ENCODE data around the gene GLI1. TPM values are rescaled to one million over a fixed set of nuclear protein-coding genes. Genes with fewer than 3 reads are reported as not detected.

Gene GLI1
- total RNA-seq, 1 experiment from 2014 or later: 6.4 TPM

DNA sequence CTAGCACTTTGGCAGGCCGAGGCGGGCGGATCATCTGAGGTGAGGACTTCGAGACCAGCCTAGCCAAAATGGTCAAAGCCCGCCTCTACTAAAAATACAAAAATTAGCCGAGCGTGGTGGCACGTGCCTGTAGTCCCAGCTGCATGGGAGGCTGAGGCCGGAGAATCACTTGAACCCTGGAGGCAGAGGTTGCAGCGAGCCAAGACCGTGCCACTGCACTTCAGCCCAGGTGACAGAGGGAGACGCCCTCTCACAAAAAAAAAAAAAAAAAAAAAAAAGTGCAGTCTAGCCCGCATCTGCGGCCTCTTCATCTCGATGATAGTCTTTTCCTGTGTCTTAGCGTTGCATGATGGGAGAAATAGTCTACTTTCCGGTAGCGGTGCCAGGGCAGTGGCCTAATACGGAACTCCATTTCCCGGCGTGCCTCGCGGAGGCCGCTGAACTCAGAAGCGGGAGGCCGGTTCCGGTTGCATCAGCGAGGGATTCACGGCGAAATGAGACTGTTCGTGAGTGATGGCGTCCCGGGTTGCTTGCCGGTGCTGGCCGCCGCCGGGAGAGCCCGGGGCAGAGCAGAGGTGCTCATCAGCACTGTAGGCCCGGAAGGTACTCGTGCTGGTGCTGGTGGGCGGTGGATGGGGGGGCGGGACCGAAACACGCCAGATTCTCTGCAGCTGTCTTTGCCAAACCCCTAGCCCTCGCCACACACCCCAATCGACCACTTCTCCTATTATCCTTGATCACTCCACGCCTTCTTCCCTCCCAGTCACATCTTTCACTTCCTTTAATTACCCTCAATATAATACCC lies 28.2 kb downstream of the GLI1 start, which contains the start of gene MARS1 (continued):
- TF ChIP-seq, protein P1, sequence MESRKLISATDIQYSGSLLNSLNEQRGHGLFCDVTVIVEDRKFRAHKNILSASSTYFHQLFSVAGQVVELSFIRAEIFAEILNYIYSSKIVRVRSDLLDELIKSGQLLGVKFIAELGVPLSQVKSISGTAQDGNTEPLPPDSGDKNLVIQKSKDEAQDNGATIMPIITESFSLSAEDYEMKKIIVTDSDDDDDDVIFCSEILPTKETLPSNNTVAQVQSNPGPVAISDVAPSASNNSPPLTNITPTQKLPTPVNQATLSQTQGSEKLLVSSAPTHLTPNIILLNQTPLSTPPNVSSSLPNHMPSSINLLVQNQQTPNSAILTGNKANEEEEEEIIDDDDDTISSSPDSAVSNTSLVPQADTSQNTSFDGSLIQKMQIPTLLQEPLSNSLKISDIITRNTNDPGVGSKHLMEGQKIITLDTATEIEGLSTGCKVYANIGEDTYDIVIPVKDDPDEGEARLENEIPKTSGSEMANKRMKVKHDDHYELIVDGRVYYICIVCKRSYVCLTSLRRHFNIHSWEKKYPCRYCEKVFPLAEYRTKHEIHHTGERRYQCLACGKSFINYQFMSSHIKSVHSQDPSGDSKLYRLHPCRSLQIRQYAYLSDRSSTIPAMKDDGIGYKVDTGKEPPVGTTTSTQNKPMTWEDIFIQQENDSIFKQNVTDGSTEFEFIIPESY (IDR thresholded peaks at IDR 0.05; ENCODE audit: extremely low read depth, insufficient replicate concordance, low read length): no peak
- no peak for TF ChIP-seq EZH2phosphoT487 (IDR thresholded peaks at IDR 0.05; ENCODE audit: borderline replicate concordance)

DNA sequence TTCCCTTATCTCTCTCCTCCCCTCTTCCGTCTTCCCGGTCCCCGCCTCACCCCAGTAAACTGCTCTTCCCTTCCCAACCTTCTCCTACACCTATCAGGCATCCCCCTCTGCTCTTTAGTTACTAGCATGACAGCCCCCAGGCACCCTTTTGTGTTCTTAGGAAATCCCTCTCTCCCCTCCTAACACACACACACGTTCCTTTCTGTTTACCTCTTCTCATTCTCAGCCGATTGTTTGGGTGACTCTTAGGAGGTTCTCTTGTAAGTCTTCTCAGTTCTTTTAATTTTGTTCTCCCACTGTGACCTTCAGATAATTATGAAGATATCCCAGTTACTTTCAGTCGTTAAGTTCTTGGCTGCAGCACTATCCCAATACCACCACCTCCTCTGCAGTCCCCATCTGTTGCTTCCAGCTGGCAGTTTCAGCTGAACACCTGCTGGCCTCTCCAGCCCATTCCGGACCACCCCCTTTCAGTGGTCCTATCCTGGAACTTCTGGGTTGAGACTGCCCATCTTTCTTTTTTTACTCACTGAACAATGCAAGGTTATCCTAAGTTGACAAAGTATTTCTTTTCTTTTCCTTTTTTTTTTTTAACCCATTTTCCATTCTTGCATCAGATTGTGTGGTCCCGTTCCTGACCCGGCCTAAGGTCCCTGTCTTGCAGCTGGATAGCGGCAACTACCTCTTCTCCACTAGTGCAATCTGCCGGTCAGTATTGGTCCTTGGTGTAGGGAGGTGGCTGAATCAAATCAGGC lies 29.0 kb downstream of the GLI1 start:
- intact Hi-C loops (cut with micrococcal nuclease): no loop called here
- ChIA-PET POLR2A (interaction anchor here (1.3 kb wide), 1 partner anchor 32 kb away, joined by 3 read pairs; the partner anchor contains the start of gene DDIT3), RAD21 (ENCODE audit: low non-redundant PET in 1 of 2, low total read pairs in 2 of 2, uncharacterized antibody in 2 of 2, unreplicated experiment in 2 of 2) (no interaction called here), CTCF (no interaction called here)
- peak; percentile 10; the same call in 1 of the 2 replicates for ATAC-seq
- Histone ChIP-seq H3K27me3 (ENCODE audit: insufficient read depth, low read length) (no peaks in the 10 kb centered on the region), H3K4me3 (replicated peaks in 1 of 2; ENCODE audit: low read depth in 1 of 2, low read length in 2 of 2) (peak overlapping the region; percentile 97 to 100), H3K36me3 (ENCODE audit: control insufficient read depth in 1 of 2, insufficient read depth in 2 of 2, low read length in 2 of 2) (peaks cover 19 to 35% of the 10 kb centered on the region in 2 experiments), H3K4me2 (ENCODE audit: low read length) (peak overlapping the region; percentile 86), H3K4me1 (ENCODE audit: control insufficient read depth in 1 of 2, insufficient read depth in 2 of 2, low read length in 2 of 2) (peaks cover 4 to 14% of the 10 kb centered on the region in 2 experiments; a peak in 3 of 4 replicates), H2AFZ (ENCODE audit: low read depth, low read length, poor library complexity, severe bottlenecking) (no peak overlapping the region), H3K9me2 (ENCODE audit: insufficient read depth) (no peaks in the 10 kb centered on the region), H3K9ac (ENCODE audit: low read length) (peak overlapping the region; percentile 76), H3K79me2 (ENCODE audit: insufficient read depth, low read length) (peaks cover 41% of the 10 kb centered on the region), H3K27ac (ENCODE audit: low read depth, low read length) (peak overlapping the region; percentile 68), H3K9me3 (ENCODE audit: control insufficient read depth in 1 of 2, insufficient read depth in 1 of 2, low read depth in 1 of 2, low read length in 2 of 2) (no peaks in the 10 kb centered on the region), H4K20me1 (ENCODE audit: insufficient read depth) (no peaks in the 10 kb centered on the region)
- TF ChIP-seq EZH2phosphoT487 (IDR thresholded peaks at IDR 0.05; ENCODE audit: borderline replicate concordance): no peak
- no peak for TF ChIP-seq ZNF274 (IDR thresholded peaks at IDR 0.05; ENCODE audit: low read depth, low read length)
- no peak for TF ChIP-seq POLR2AphosphoS5 (IDR thresholded peaks at IDR 0.05; ENCODE audit: low read depth, low read length)
- no peak for TF ChIP-seq JUND (IDR thresholded peaks at IDR 0.05)
- TF ChIP-seq, protein P2, sequence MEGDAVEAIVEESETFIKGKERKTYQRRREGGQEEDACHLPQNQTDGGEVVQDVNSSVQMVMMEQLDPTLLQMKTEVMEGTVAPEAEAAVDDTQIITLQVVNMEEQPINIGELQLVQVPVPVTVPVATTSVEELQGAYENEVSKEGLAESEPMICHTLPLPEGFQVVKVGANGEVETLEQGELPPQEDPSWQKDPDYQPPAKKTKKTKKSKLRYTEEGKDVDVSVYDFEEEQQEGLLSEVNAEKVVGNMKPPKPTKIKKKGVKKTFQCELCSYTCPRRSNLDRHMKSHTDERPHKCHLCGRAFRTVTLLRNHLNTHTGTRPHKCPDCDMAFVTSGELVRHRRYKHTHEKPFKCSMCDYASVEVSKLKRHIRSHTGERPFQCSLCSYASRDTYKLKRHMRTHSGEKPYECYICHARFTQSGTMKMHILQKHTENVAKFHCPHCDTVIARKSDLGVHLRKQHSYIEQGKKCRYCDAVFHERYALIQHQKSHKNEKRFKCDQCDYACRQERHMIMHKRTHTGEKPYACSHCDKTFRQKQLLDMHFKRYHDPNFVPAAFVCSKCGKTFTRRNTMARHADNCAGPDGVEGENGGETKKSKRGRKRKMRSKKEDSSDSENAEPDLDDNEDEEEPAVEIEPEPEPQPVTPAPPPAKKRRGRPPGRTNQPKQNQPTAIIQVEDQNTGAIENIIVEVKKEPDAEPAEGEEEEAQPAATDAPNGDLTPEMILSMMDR (IDR thresholded peaks at IDR 0.05 in 2 of 3, conservative IDR thresholded peaks at IDR 0.05 in 1 of 3; ENCODE audit: borderline replicate concordance in 1 of 3, insufficient read depth in 1 of 3, low read depth in 2 of 3, low read length in 2 of 3): no peak
- no peak for TF ChIP-seq EGR1 (IDR thresholded peaks at IDR 0.05; ENCODE audit: low read depth)
- no peak for TF ChIP-seq SRF (IDR thresholded peaks at IDR 0.05; ENCODE audit: low read depth)
- no peak for TF ChIP-seq ZFX (IDR thresholded peaks at IDR 0.05)
- TF ChIP-seq, protein P3, sequence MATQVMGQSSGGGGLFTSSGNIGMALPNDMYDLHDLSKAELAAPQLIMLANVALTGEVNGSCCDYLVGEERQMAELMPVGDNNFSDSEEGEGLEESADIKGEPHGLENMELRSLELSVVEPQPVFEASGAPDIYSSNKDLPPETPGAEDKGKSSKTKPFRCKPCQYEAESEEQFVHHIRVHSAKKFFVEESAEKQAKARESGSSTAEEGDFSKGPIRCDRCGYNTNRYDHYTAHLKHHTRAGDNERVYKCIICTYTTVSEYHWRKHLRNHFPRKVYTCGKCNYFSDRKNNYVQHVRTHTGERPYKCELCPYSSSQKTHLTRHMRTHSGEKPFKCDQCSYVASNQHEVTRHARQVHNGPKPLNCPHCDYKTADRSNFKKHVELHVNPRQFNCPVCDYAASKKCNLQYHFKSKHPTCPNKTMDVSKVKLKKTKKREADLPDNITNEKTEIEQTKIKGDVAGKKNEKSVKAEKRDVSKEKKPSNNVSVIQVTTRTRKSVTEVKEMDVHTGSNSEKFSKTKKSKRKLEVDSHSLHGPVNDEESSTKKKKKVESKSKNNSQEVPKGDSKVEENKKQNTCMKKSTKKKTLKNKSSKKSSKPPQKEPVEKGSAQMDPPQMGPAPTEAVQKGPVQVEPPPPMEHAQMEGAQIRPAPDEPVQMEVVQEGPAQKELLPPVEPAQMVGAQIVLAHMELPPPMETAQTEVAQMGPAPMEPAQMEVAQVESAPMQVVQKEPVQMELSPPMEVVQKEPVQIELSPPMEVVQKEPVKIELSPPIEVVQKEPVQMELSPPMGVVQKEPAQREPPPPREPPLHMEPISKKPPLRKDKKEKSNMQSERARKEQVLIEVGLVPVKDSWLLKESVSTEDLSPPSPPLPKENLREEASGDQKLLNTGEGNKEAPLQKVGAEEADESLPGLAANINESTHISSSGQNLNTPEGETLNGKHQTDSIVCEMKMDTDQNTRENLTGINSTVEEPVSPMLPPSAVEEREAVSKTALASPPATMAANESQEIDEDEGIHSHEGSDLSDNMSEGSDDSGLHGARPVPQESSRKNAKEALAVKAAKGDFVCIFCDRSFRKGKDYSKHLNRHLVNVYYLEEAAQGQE (IDR thresholded peaks at IDR 0.05; ENCODE audit: low read depth): no peak
- TF ChIP-seq POLR2A (IDR thresholded peaks at IDR 0.05; ENCODE audit: borderline replicate concordance, extremely low read depth, insufficient read depth, insufficient read length): no peak
- TF ChIP-seq, protein P4, sequence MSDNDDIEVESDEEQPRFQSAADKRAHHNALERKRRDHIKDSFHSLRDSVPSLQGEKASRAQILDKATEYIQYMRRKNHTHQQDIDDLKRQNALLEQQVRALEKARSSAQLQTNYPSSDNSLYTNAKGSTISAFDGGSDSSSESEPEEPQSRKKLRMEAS (IDR thresholded peaks at IDR 0.05): no peak
- no peak for TF ChIP-seq CBX3 (IDR thresholded peaks at IDR 0.05; ENCODE audit: low read depth)
- no peak for TF ChIP-seq CEBPB (IDR thresholded peaks at IDR 0.05; ENCODE audit: low read depth)
- no TSS peak for BruUV-seq (replicated peaks)
- no peak for DNase-seq (ENCODE audit: low read depth, low spot score)

All from HCT116 (cell line).